COLO829 (cell line): ENCODE data around the gene MSL3B.
"Not testable (repeated sequence)": the region's sequence is repeated elsewhere in the genome, so short reads cannot be mapped to it uniquely, and the experiment has no call there.

Experiments
- DNase-seq: peaks from one replicate; pipeline ENCODE4 v3.0.0; 2012; ENCODE audit warnings: low spot score

MSL3B gene

DNA sequence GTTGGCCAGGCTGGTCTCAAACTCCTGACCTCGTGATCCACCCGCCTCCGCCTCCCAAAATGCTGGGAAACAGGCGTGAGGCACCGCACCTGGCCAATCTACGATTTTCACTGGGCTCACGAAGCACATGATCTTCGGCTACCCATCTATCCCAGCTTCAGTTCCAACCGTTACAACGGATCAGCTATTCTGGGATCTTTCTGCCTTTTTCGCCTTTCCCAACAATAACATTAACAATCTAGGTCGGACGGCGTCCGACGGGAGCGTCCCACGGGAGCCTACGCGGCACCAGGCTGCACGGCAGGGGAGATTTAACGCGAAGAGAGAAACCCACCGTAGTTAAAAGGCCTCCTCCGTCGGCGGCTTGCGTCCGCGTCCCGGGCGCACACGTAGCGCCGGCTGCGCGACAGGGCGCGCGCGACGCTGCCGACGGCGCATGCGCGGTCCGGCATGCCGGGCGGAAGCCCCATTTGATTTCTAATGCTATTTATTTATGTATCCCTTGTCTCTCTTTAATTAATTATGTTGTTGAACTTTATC lies at the start of gene MSL3B:
Gene MSL3B (minus strand): TSS at position 394 of the 540 bp plus-strand sequence.
- DNase-seq: no peak

DNA sequence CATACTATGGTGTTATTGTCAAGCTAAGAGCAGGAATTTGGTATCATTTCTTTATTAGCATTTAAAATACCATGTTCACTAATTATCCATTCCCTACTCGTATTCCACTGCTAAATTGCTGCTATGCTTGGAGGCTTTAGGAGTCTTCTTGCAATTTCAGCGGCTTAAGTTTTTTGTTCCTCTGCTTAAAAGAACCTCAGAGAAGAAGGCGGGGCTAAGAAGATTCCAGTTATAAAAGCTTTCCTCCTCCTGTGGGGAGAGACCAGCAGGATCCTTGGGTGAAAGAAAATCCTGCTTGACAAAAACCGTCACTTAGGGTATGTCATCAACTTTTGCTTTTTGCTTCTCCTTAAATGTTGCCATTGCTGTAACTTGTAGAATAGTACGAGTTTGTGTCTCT lies 48.9 kb upstream of the MSL3B start, which contains the start of gene TRPM8:
Gene TRPM8 (plus strand): TSS at position 258 of the 400 bp plus-strand sequence. CDS start 9,165 bp downstream, outside the sequence.
- no peak for DNase-seq

DNA sequence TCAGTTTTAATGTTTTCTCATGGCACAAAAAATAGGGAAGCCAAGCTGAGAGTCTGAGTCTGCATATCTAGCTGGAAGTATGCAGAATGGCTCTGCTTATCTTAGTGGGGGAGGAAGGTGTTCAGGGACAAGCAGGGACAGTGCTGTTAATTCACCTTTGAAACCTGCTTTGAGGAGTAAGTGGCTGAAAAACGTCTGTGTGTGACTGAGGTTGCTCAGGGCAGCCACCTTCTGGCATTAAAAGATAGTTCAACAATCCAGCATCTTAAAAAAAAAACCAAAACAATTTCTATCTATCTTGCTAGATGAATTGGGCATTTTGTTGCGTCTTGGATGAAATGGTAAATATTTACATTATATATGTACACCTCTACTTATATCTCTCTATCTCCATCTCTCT lies 46.9 kb upstream of the MSL3B start:
- peak; percentile 41 for DNase-seq

DNA sequence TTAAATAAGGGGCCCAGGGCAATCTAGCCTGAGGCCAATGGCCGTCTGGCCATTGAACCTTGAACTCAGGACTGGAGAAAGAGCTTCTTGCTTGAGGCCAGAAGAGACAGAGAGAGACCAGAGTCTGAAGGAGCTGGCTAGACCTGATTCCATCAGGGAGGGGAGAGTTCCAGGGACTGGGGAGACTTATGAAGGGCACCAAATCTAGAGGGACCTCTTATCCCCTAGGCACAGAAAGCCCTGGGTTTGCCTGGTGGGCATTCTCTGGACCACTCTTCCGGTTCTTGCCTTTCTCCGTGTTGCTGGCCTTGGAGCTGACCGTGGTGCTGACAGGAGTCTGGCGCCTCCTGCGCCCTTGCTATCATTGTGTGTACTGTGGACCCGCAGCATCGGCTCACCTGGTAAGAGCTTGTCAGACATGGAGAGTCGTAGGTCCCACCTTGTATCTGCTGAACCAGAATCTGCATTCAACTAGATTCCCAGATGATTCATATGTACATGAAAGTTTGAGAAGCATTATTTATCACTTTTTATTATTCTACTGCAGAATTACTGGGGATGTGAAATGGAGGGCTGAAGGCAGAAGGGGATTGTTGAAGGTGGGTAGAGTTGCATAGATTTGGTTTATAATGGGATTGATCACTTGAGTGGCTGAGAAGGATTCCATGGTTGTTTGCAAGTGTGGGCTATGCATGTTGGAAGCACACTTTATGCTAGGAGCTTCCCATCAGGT lies 44.7 kb upstream of the MSL3B start:
- DNase-seq: peak; percentile 43

DNA sequence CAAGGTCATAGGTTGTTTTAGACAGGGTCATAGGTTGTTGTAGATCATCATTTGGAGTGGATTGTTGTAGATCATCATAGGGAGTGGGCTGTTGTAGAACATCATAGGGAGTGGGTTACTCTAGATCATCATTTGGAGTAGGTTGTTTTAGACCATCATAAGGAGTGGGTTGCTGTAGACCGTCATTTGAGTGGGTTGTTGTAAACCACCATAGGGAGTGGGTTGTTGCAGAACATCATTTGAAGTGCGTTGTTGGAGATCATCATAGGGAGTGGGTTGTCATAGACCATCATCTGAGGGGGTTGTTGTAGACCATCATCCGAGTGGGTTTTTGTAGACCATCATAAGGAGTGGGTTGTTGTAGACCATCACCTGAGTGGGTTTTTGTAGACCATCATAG lies 39.4 kb upstream of the MSL3B start:
- DNase-seq: no peak

DNA sequence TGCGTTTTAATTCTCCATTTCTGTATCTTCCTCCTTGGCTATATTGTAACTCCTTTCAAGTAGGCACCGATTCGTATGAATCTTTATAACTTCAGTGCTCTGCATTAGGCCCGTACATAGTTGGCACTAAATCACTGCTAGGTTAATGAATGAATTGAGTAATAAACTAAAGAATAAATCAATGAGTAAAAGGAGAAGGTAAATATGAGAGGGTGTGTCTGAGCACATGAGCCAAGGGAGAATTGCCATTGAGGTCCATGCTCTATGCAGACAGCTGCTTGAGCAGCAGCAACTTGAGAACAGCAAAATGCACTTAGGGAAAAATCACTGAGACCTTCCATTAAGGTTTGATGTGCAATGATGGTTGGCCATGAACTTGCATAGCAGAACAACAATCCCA lies 37.8 kb upstream of the MSL3B start:
- no peak for DNase-seq

DNA sequence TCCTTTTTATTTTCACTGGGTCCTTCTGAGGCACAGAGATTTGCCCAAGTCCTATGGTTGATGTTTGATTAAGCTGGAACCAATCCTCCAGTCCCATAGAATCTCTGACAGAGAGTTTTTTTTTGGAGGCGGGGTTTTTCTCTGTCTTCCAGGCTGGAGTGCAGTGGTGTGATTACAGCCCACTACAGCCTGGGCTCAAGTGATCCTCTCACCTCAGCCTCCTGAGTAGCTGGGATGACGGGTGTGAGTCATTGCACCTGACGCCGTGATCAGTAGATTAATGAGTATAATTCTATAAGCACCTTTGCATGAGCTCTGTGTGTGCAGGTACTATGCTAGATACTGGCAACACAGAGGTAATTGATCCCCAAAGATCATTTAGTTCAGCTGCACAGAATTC lies 33.7 kb upstream of the MSL3B start:
- DNase-seq: no peak

DNA sequence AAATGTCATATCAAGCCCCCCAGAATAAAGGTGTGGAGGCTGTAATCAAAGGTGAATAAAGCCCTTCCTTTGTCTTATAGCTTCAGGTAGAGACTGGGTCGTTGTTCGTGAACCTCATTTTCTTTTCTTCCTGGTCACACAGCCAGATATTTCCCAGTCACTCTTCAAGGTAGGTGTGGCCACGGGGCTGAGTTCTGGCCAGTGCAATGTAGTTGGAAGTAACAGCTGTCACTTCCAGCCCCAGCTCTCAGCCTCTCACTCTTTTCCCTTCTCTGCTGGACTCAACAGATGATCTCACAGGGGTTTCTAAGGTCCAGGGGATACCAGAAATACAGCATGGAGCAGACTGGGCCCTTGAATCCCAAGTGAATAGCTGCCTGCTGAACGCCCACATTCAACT lies 33.2 kb upstream of the MSL3B start:
- no peak for DNase-seq

DNA sequence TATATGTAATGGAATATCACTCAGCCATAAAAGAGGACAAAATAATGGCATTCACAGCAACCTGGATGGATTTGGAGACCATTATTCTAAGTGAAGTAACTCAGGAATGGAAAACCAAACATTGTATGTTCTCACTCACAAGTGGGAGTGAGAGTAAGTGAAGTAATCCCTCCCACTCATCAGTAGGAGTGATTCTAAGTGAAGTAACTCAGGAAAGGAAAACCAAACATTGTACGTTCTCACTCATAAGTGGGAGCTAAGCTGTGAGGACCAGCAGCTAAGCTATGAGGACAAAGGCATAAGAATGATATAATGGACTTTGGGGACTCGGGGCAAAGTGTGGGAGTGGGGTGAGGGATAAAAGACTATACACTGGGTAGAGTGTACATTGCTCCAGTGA lies 28.1 kb upstream of the MSL3B start:
- DNase-seq: not testable (repeated sequence)

DNA sequence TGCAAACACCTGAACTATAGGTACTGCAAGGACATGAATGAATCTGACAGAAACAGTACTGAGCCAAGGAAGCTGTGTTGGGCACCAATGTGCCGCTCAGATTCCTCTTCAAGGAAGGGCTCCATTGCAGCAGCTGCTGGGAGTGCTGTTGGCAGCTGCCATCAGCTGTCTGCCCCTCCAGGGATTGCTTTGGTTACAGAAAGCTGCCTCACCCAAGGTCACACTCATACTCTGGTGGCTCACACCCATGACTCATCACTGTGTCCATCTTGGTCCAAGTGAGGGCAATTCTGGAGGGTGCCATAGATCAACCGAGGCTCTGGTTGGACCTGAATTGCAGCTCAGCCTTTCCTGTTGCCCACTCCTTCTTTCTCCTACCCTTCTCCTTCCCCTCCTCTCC lies 24.6 kb upstream of the MSL3B start:
- no peak for DNase-seq

DNA sequence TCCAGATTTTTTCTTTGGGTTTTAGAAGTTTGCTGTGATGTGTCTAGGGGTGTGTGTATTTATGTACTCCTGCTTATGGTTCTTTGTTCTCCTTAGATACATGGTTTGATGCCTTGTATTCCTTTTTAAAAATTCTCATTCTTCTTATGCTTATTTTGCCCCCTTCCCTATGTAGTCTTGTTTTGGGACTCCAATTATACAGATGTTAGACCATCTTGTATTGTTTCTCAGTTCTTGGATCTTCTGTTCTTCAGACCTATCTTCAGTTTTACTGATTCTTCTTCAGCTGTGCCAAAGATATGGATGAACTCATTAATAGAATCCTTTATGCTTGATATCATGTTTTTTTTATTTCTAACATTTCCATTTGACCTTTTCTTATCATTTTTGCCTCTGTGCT lies 14.2 kb upstream of the MSL3B start:
- DNase-seq: no peak

DNA sequence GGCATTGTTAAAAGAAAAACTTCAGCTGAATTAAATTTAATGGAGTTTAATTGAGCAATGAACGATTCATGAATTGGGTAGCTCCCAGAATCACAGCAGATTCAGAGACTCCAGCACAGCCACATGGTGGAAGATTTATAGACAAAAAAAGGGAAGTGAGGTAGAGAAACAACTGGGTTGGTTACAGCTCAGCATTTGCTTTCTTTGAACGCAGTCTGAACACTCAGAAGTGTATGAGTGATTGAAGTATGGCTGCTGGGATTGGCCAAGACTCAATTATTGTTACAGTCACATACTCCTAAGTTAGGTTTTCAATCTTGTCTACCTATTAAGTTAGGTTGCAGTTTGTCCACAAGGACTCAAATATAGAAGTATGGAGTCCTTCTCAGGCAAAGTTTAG lies 3.9 kb upstream of the MSL3B start:
- DNase-seq: not testable (repeated sequence)

DNA sequence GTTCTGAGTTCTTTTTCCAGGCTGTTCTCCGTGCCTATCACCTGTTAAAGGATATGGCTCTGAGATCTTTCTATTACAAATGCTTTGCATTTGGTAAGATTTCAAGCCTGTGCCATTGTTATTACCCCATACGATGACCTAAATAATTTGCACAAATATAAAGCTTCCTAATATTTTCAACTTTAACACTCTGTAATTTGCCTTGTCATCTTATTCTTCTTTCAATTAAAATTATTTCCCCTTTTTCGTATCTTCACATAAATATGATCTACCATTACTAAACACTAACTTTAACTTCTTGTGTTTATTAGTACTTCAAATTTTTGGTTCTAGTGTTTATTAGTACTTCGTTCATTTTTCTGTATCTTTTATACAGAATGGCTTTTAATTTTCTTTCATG lies 3.2 kb upstream of the MSL3B start:
- DNase-seq: no peak

DNA sequence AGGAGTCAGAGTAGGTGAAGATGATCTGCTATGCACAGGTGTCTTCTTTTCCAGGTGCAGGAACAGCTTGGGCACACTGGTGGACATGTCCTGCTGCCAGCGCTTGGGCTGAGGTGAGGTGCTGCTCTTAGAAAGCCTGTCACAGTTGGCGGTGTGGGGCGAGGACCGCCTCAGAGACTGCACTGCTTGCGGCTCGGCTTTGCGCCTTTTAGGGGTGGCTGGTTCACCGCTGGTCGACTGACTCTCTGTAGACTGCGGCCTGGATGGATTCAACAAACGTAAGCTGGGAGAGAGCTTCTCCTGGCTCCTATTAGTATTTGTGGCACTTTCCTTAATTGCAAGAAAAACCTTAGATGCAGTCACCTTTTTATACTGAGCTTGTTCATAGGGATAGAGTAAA lies 1.7 kb downstream of the MSL3B start:
- no peak for DNase-seq

DNA sequence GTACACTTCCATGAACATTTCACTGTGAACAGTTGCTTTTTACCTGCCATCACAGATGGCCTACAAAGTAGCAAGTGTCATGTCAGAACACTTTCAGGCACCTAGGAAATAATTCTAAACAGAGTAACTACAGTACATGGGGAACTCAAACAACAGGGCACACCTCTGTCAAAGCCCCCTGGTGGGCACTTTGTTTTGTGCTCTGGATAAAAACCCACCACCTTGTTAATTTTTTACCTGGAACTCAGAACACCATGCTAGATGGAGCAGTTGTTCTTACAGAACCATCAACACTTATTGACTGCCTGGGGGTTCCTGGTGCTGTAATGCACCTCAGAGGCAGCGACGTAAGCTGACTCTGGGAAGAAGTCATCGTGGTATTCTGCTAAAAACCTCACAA lies 2.3 kb downstream of the MSL3B start:
- no peak for DNase-seq

DNA sequence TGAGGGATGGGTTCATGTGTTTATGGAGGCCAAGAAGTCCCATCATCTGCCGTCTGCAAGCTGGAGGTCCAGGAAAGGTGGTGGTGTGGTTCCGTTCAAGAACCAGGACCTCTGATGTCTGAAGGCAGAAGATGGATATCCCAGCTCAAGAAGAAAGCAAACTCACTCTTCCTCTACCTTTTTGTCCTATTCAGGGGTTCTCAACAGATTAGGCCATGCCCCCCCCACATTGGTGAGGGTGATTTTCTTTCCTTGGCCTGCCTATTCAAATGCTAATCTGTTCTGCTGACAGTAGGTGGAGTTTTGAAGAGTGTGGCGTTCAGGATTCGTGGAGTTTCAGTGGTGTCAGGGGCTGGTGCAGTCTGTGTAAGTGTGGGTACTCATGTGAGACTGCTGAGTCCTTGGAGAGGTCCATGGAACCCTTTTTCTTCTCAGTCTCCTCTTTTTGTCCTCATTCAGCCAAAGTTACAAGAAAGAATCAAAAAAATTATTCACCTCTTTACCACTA lies 5.9 kb downstream of the MSL3B start:
- DNase-seq: no peak

DNA sequence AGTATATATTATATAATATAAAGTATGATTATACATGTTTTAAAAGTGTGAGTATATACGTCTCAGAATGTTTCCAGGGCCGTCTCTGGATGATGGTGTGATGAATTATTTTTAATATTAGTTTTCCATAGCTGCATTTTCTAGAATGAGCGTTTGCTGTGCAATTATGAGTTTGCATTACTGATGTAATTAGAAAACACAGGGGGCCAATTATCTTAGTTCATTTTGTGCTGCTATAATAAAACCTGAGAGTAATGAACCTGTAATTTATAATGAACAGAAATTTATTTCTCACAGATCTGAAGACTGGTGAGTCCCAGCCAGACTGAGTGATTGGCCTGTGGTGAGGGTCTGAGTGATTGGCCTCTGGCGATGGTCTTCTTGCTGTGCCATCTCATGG lies 9.9 kb downstream of the MSL3B start:
- no peak for DNase-seq

DNA sequence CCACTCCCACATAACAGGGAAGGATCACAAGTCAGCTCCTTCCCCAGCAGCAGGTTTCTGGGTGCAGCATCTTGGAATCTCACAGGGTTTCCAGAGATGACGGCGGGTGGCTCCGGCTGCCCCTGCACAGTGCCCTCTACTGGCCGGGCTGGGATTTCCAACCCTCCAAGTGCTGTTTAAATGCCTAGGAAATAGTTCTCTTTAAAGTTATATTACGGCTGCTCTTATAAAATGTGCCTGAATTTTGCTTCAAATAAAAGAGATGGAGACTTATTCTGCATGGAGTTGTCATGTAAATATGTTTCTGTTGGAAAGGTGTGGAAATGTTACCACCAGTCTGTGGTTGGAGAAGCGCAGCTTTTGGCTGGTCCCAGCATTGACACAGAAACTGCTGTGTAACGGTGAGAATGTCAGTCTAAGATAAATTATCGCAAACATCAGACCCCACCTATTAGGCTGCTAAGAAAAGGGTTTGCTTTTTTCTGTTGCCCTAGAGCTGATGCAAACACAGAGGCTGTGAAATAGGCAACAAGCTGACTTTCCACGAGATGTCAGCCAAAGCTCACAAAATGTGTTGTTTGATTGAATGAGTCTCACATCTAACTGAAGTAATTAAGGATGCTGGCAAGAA lies 10.6 kb downstream of the MSL3B start:
- peak; percentile 36 for DNase-seq

DNA sequence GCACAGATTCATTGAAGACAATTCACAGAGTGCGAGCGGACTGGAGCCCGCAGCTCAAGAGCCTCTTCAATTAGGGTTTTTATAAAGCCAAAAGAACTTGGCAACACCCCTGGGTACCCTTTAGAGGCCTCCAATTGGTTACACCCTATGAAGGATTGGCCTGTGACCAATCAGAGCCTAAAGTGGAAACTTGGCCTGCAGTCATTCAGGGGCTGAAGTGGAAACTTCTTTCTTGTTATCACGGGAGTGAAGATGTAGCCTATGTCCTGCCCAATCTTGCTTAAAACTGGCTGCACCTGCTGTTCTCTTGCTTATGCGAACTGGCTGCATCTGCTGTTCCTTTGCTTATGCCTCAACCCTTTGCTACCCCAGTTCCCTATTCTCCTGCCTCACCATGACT lies 12.0 kb downstream of the MSL3B start:
- no peak for DNase-seq

DNA sequence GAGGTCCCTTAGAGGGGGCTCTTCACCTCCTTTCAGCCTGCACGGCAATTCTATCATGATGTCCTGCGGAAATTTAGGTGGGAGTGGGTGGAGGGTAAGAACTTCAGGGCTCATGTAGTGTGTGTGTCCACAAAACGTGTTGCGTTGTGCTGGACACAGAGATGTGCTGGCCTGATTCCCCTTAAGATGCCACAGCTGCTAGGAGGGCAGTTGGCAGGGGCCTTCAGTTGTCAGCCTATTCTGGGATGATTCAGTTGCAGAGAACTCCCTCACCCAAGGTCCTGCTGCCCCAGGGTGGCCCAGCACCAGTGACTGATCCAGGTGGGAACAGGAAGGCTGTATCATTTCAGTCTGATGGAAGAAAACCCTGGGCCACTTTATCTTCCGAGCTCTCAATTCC lies 12.8 kb downstream of the MSL3B start:
- no peak for DNase-seq

DNA sequence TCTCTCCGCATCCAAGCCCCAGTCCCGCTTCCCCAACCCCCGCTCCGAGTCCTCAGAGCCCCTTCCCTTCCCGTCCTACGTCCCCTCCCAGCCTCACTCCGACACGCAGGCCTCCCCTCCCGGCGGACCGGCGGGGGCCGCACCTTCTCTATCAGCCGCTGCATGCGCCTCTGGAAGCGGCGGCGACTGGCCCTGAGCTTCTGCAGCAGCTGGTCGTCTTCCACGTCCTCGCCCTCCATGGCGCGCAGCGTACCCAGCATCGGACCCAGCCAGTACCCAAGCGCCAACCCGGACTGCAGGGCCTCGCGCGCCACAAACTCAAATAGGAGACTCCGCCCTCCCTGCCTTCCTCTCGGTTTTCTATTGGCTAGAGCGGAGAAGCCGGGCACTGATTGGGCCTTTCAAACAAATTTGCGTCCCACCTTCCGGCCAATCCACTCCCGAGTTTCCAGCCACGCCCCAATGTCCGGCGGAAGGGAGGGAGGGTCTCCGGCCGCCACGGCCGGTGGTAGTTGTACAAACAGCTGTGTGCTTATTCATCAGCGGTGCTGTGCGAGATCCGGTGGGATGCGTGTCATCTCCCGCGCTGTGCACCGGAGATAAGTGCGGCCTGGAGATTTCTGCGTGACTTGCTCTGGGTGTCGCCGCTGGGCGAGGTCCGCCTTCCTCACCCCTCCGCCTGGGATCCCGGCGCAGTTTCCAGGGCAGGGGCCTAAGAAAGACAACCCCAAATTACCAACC lies 13.8 kb downstream of the MSL3B start, which contains the start of gene HJURP:
Gene HJURP (minus strand): TSS at position 295 of the 741 bp plus-strand sequence. CDS start 35 bp downstream, at position 260.
- DNase-seq: peak; percentile 98

DNA sequence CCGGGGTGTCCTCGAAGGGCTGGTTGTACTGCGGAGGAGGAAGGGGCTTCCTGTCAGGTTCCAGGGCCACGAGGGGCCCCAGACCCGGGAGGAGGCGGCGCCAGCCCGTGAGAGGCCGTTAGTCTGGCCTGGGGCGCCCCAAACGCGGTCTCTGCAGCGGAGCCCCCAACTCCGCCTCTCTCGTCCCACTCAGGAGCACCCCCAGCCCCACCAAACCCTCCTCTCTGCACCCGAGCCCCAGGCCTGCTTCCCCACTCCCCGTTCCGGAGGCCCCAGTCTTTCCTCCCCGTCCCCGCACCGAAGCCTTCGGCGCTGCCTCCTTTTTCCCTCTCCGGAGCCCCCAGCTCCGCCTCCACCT lies 14.3 kb downstream of the MSL3B start:
- no peak for DNase-seq

DNA sequence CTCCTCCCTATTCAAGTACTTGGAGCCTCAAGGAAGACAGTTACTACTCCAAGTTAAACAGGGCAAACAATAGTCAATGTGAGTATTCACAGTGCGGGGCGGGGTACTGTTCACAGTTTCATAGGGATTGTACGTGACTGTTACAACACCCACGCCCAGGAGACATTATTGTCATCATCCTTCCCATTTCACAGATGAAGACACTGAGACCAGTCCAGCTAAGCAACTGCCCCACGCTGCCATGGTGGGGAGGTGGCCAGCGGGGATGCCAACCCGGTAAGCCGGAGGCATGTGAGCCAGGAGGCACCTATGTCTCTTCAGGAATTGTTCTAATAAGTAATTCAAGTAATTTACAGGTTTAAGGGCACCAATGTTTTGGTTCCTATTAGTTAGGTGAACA lies 14.8 kb downstream of the MSL3B start:
- DNase-seq: no peak
